Activated B cell treated with CpG ODN at 0.5 μM for 24 hours (primary cell): ENCODE measurements around the gene CCR6. TPM values are rescaled to one million over a fixed set of nuclear protein-coding genes. Genes with fewer than 3 reads are reported as not detected.

Experiments used
- ATAC-seq: fragments of 200-7000 bp; cut with Tn5 transposase; one replicate; pipeline ENCODE4 v1.10.0; 2021; ENCODE audit warnings: low read depth, mild to moderate bottlenecking, moderate library complexity
- CTCF ChIA-PET: fragments of 350-600 bp; sonication (Branson Sonifier 250); formaldehyde crosslinking; loops from one replicate; lab custom pipeline; 2021; ENCODE audit warnings: antibody characterized with exemption; lab: Charles Lee
- POLR2A ChIA-PET: fragments of 350-600 bp; sonication (Branson Sonifier 250); formaldehyde crosslinking; loops from one replicate; lab custom pipeline; 2021; ENCODE audit warnings: antibody characterized with exemption; lab: Charles Lee
- DNase-seq: peaks from one replicate; pipeline ENCODE4 v3.0.0; 2022
- H3K27ac Mint-ChIP-seq: one replicate; pipeline ENCODE4 v1.8.0; 2020; ENCODE audit warnings: mixed read lengths
- H3K27me3 Mint-ChIP-seq: one replicate; pipeline ENCODE4 v1.8.0; 2021; ENCODE audit warnings: mixed read lengths
- H3K36me3 Mint-ChIP-seq: one replicate; pipeline ENCODE4 v1.8.0; 2021; ENCODE audit warnings: low read depth, mixed read lengths
- H3K4me1 Mint-ChIP-seq: one replicate; pipeline ENCODE4 v1.8.0; 2021; ENCODE audit warnings: mixed read lengths
- H3K4me3 Mint-ChIP-seq: one replicate; pipeline ENCODE4 v1.8.0; 2020; ENCODE audit warnings: mild to moderate bottlenecking, mixed read lengths
- H3K9me3 Mint-ChIP-seq: one replicate; pipeline ENCODE4 v1.8.0; 2020; ENCODE audit warnings: mixed read lengths
- CTCF ChIP-seq: fragments of 200-600 bp; IDR thresholded peaks from one replicate; pipeline ENCODE4 v1.8.0; 2022; ENCODE audit warnings: antibody characterized with exemption, mild to moderate bottlenecking
- intact Hi-C: fragments of 100-400 bp; cut with micrococcal nuclease; formaldehyde crosslinking; loops from one replicate; pipeline ENCODE4 v1.15.1; 2024
- total RNA-seq: library from RNA; stranded (reverse); gene quantifications from 2 replicates; pipeline ENCODE4 v1.2.3, GENCODE V29; 2022

The CCR6 gene
- total RNA-seq, 1 donor from 2014 or later: 28.9 TPM

GRCh38 chr6:167145461-167145860, 22.6 kb downstream of the CCR6 start:
- no peak for TF ChIP-seq CTCF
- intact Hi-C loops: no loop called here
- ChIA-PET POLR2A (interaction anchor here (0.9 kb wide), 1 partner anchor 24 kb away, joined by 3 read pairs; no protein-coding TSS in a partner anchor), CTCF (interaction anchor here (1.3 to 1.6 kb wide), 2 partner anchors 156 to 358 kb away, joined by 3 to 5 read pairs; no protein-coding TSS in a partner anchor)
- Mint-ChIP-seq H3K27ac (no peak overlapping the region), H3K9me3 (no peaks in the 10 kb centered on the region), H3K4me3 (peak overlapping the region; percentile 32), H3K27me3 (no peaks in the 10 kb centered on the region), H3K36me3 (peaks cover 1% of the 10 kb centered on the region), H3K4me1 (peaks cover 33% of the 10 kb centered on the region)
- ATAC-seq: no peak
- DNase-seq: no peak

DNA sequence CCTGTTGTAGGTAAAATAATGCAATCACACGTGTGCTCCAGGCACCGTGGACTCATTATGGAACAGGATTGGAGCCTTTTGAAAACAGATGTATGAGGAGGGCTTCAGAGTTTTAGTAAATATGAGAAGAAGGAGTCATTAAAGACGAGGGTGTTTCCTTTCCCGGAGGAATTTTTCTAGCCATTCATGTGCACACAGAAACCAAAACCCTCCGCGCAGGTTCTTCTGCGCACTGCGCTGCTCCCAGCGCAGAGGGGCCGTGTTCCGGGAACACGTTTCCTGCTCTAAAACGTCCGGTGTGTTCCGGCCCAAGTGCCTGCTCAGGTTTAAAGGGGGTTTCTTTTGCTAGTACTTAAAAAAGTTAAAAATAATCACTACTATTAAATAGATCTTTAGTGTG, 23.2 kb downstream of the CCR6 start:
- intact Hi-C loops: no loop called here
- H3K27me3 Mint-ChIP-seq: no peaks in the 10 kb centered on the region
- no peak for ATAC-seq
- no peaks in the 10 kb centered on the region for H3K9me3 Mint-ChIP-seq
- POLR2A ChIA-PET: interaction anchor here (0.9 kb wide), 2 partner anchors 17 to 25 kb away, joined by 3 read pairs; no protein-coding TSS in a partner anchor
- H3K36me3 Mint-ChIP-seq: no peaks in the 10 kb centered on the region
- DNase-seq: no peak
- peak overlapping the region; percentile 36 for H3K4me3 Mint-ChIP-seq
- no peak overlapping the region for H3K27ac Mint-ChIP-seq
- TF ChIP-seq CTCF: no peak
- CTCF ChIA-PET: interaction anchor here (1.6 kb wide), 1 partner anchor 156 kb away, joined by 5 read pairs; no protein-coding TSS in a partner anchor
- peaks cover 33% of the 10 kb centered on the region for H3K4me1 Mint-ChIP-seq

- no peak for TF ChIP-seq CTCF
- no peak for ATAC-seq
- CTCF ChIA-PET: interaction anchor here (1.1 kb wide), 1 partner anchor 9 kb away, joined by 4 read pairs; no protein-coding TSS in a partner anchor
- Mint-ChIP-seq H3K4me1 (peaks cover 33% of the 10 kb centered on the region), H3K9me3 (no peaks in the 10 kb centered on the region), H3K36me3 (no peaks in the 10 kb centered on the region), H3K27me3 (no peaks in the 10 kb centered on the region), H3K4me3 (no peak overlapping the region), H3K27ac (no peak overlapping the region)
- DNase-seq: no peak
- intact Hi-C loops: no loop called here
- POLR2A ChIA-PET: interaction anchor here (0.9 to 1.0 kb wide), 2 partner anchors 16 to 18 kb away, joined by 3 read pairs; no protein-coding TSS in a partner anchor
Measured at GRCh38 chr6:167146977-167147376, 24.1 kb downstream of the CCR6 start.

DNA sequence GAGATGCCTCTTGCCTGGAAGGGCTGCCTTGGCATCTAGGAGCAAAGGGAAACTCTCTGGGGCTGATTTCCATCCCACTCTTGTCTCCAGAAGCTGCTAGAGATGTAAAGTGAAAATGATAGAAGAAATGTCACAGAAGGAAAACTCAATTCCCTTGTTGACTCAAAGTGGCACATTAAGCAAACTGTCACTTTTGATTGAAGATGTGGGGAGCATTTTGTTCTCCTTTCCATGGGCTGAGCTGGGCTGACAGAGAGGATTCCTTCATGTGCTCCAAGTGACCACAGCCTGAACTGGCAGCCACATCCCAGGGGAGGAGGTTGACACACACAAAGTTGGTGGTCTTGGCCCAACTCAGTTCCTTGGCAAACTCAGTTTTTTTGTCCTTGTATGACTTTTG, 25.1 kb downstream of the CCR6 start:
- no peak for DNase-seq
- Mint-ChIP-seq H3K4me1 (peaks cover 35% of the 10 kb centered on the region), H3K27ac (no peak overlapping the region), H3K9me3 (no peaks in the 10 kb centered on the region), H3K36me3 (no peaks in the 10 kb centered on the region), H3K27me3 (no peaks in the 10 kb centered on the region), H3K4me3 (no peak overlapping the region)
- ChIA-PET POLR2A (interaction anchor here (1.0 kb wide), 1 partner anchor 17 kb away, joined by 3 read pairs; no protein-coding TSS in a partner anchor), CTCF (interaction anchor here (1.1 kb wide), 1 partner anchor 10 kb away, joined by 4 read pairs; no protein-coding TSS in a partner anchor)
- no peak for ATAC-seq
- TF ChIP-seq CTCF: no peak
- intact Hi-C loops: no loop called here

GRCh38 chr6:167148997-167149396, 26.1 kb downstream of the CCR6 start:
- ChIA-PET CTCF (no interaction called here), POLR2A (no interaction called here)
- Mint-ChIP-seq H3K27ac (no peak overlapping the region), H3K36me3 (no peaks in the 10 kb centered on the region), H3K27me3 (no peaks in the 10 kb centered on the region), H3K4me1 (peaks cover 43% of the 10 kb centered on the region), H3K4me3 (no peak overlapping the region), H3K9me3 (no peaks in the 10 kb centered on the region)
- intact Hi-C loops: no loop called here
- DNase-seq: no peak
- no peak for TF ChIP-seq CTCF
- no peak for ATAC-seq
